H1 (cell line): ENCODE measurements around the gene RNF149. TPM values are rescaled to one million over a fixed set of nuclear protein-coding genes. Genes with fewer than 3 reads are reported as not detected.

Experiments used
- CTCF ChIA-PET: fragments of 300-600 bp; sonication (Branson Sonifier 250); formaldehyde crosslinking; loops from one replicate; lab custom pipeline; 2021; ENCODE audit not compliant: partially characterized antibody; lab: Charles Lee
- POLR2A ChIA-PET: fragments of 300-600 bp; sonication (Branson Sonifier 250); formaldehyde crosslinking; loops from one replicate; lab custom pipeline; 2021; ENCODE audit warnings: inconsistent platforms; ENCODE audit not compliant: partially characterized antibody; lab: Charles Lee
- DNase-seq, 2 experiments: peaks; one replicate each; pipeline versions ENCODE4 v3.0.0 to v3.0.0-alpha.2; 2010 to 2022; ENCODE audit warnings: low spot score in 2 of 2, low read depth in 1 of 2, mixed read lengths in 1 of 2
- FAIRE-seq: peaks from 2 replicates; lab custom pipeline; 2011; peaks lifted over from hg19 to GRCh38; lab: Jason Lieb, UNC
- H2AFZ ChIP-seq: 2 replicates; pipeline ENCODE4 v1.8.1; 2012; ENCODE audit warnings: low read length, inconsistent platforms
- H2AK5ac ChIP-seq: 2 replicates; pipeline ENCODE4 v1.6.1; 2013; ENCODE audit warnings: low read depth, low read length
- H2BK120ac ChIP-seq: replicated peaks from 2 replicates; pipeline ENCODE3; 2013; ENCODE audit warnings: low read depth, low read length, inconsistent platforms
- H2BK12ac ChIP-seq: 2 replicates; pipeline ENCODE4 v1.6.1; 2013; ENCODE audit warnings: low read depth, low read length
- H2BK15ac ChIP-seq: 2 replicates; pipeline ENCODE4 v1.6.1; 2013; ENCODE audit warnings: low read length
- H2BK20ac ChIP-seq: 2 replicates; pipeline ENCODE4 v1.6.1; 2013; ENCODE audit warnings: low read length
- H2BK5ac ChIP-seq: 2 replicates; pipeline ENCODE4 v1.6.1; 2013; ENCODE audit warnings: low read depth, low read length
- H3K14ac ChIP-seq: 2 replicates; pipeline ENCODE4 v1.6.1; 2013; ENCODE audit warnings: inconsistent platforms; ENCODE audit not compliant: insufficient read length
- H3K18ac ChIP-seq: 2 replicates; pipeline ENCODE4 v1.6.1; 2013; ENCODE audit warnings: low read length; ENCODE audit errors: extremely low read depth
- H3K23ac ChIP-seq: 2 replicates; pipeline ENCODE4 v1.6.1; 2013; ENCODE audit warnings: inconsistent platforms; ENCODE audit not compliant: insufficient read length
- H3K23me2 ChIP-seq: 2 replicates; pipeline ENCODE4 v1.6.1; 2013; ENCODE audit warnings: low read depth, low read length
- H3K27ac ChIP-seq: 2 replicates; pipeline ENCODE4 v1.6.1; 2011; ENCODE audit warnings: low read depth, low read length, inconsistent platforms
- H3K27me3 ChIP-seq, 4 experiments: replicated peaks in 1 of 4; 1 replicate in 1 of 4; 2 replicates in 3 of 4; pipeline versions ENCODE4 v1.6.1 to v1.8.1; 2011 to 2013; ENCODE audit warnings: low read length in 3 of 4, mild to moderate bottlenecking in 3 of 4, inconsistent platforms in 2 of 4, mixed read lengths in 2 of 4, moderate library complexity in 1 of 4; ENCODE audit not compliant: control insufficient read depth in 3 of 4, insufficient read depth in 3 of 4; ENCODE audit errors: extremely low read depth in 1 of 4
- H3K36me3 ChIP-seq, 4 experiments: 2 replicates each; pipeline versions ENCODE4 v1.6.1 to v1.8.1; 2011 to 2013; ENCODE audit warnings: mild to moderate bottlenecking in 4 of 4, low read length in 3 of 4, moderate library complexity in 2 of 4, control low read depth in 1 of 4, inconsistent platforms in 1 of 4; ENCODE audit not compliant: insufficient read depth in 4 of 4, control insufficient read depth in 2 of 4
- H3K4ac ChIP-seq: replicated peaks from 2 replicates; pipeline ENCODE3; 2013; ENCODE audit warnings: low read length, low read depth, mixed read lengths, inconsistent platforms; ENCODE audit not compliant: insufficient read length
- H3K4me1 ChIP-seq, 4 experiments: replicated peaks in 1 of 4; 1 replicate in 1 of 4; 2 replicates in 3 of 4; pipeline versions ENCODE4 v1.6.1 to v1.8.1; 2011 to 2013; ENCODE audit warnings: low read length in 3 of 4, inconsistent platforms in 2 of 4, mixed read lengths in 1 of 4; ENCODE audit not compliant: insufficient read depth in 4 of 4, control insufficient read depth in 3 of 4
- H3K4me2 ChIP-seq, 2 experiments: 2 replicates each; pipeline versions ENCODE4 v1.6.1 to v1.8.1; 2011 to 2013; ENCODE audit warnings: low read depth in 2 of 2, low read length in 2 of 2, control low read depth in 1 of 2, inconsistent platforms in 1 of 2, mild to moderate bottlenecking in 1 of 2; ENCODE audit not compliant: insufficient read depth in 1 of 2
- H3K4me3 ChIP-seq, 4 experiments: fragments of 200-600, 300-600 bp in 1 of 4; sonication (generic), shearing (Covaris generic), sonication (Bioruptor Twin) in 1 of 4; 2 replicates each; pipeline versions ENCODE4 v1.5.1 to v1.8.1; 2011 to 2016; ENCODE audit warnings: low read length in 4 of 4, low read depth in 3 of 4, control low read depth in 2 of 4, inconsistent platforms in 2 of 4, mild to moderate bottlenecking in 2 of 4, mixed read lengths in 1 of 4, moderate library complexity in 1 of 4; ENCODE audit not compliant: insufficient read depth in 2 of 4; ENCODE audit errors: extremely low read depth in 1 of 4
- H3K56ac ChIP-seq: replicated peaks from 2 replicates; pipeline ENCODE3; 2013; ENCODE audit warnings: low read depth, mild to moderate bottlenecking, mixed read lengths, low read length, inconsistent platforms; ENCODE audit not compliant: insufficient read length
- H3K79me1 ChIP-seq: 2 replicates; pipeline ENCODE4 v1.6.1; 2013; ENCODE audit warnings: low read depth, low read length, control low read depth
- H3K79me2 ChIP-seq, 2 experiments: 2 replicates each; pipeline versions ENCODE4 v1.6.1 to v1.8.1; 2012 to 2013; ENCODE audit warnings: low read length in 2 of 2, mild to moderate bottlenecking in 2 of 2, inconsistent platforms in 1 of 2; ENCODE audit not compliant: insufficient read depth in 2 of 2, control insufficient read depth in 1 of 2
- H3K9ac ChIP-seq, 4 experiments: replicated peaks in 1 of 4; 1 replicate in 1 of 4; 2 replicates in 3 of 4; pipeline versions ENCODE4 v1.6.1 to v1.8.1; 2011 to 2013; ENCODE audit warnings: low read depth in 3 of 4, low read length in 3 of 4, control low read depth in 2 of 4, mild to moderate bottlenecking in 2 of 4, moderate library complexity in 2 of 4, inconsistent platforms in 1 of 4; ENCODE audit errors: extremely low read depth in 1 of 4
- H3K9me3 ChIP-seq, 2 experiments: 2 replicates each; pipeline versions ENCODE4 v1.6.1 to v1.8.1; 2012 to 2013; ENCODE audit warnings: mild to moderate bottlenecking in 2 of 2, moderate library complexity in 2 of 2, control low read depth in 1 of 2, inconsistent platforms in 1 of 2, low read depth in 1 of 2, low read length in 1 of 2, mixed read lengths in 1 of 2; ENCODE audit not compliant: insufficient read depth in 2 of 2
- H4K20me1 ChIP-seq, 2 experiments: replicated peaks in 1 of 2; 2 replicates each; pipeline versions ENCODE3 to v1.8.1; 2011 to 2013; ENCODE audit warnings: inconsistent platforms in 2 of 2, low read length in 2 of 2, mild to moderate bottlenecking in 1 of 2; ENCODE audit not compliant: insufficient read depth in 2 of 2, control insufficient read depth in 1 of 2
- H4K5ac ChIP-seq: 2 replicates; pipeline ENCODE4 v1.6.1; 2013; ENCODE audit warnings: low read length, low read depth, mixed read lengths, inconsistent platforms; ENCODE audit not compliant: insufficient read length
- H4K8ac ChIP-seq: 2 replicates; pipeline ENCODE4 v1.8.0; 2013; ENCODE audit warnings: mild to moderate bottlenecking, moderate library complexity, low read length, inconsistent platforms; ENCODE audit not compliant: insufficient read depth; ENCODE audit errors: extremely low read depth
- H4K91ac ChIP-seq: replicated peaks from 2 replicates; pipeline ENCODE3; 2013; ENCODE audit warnings: low read length, mixed read lengths, inconsistent platforms; ENCODE audit not compliant: insufficient read length
- CTBP2 ChIP-seq: IDR thresholded peaks from 2 replicates; pipeline ENCODE4 v1.7.0; 2011; ENCODE audit warnings: borderline replicate concordance, mild to moderate bottlenecking, moderate library complexity, mixed read lengths, low read length; ENCODE audit not compliant: insufficient read depth, insufficient read length
- JUN ChIP-seq: IDR thresholded peaks from 2 replicates; pipeline ENCODE4 v1.6.1; 2011; ENCODE audit warnings: low read depth, mild to moderate bottlenecking, improper control_type of control experiment, low read length
- JUND ChIP-seq: IDR thresholded peaks from 2 replicates; pipeline ENCODE4 v1.6.1; 2011; ENCODE audit warnings: mild to moderate bottlenecking, improper control_type of control experiment, low read length
- MAFK ChIP-seq: IDR thresholded peaks from 2 replicates; pipeline ENCODE4 v1.6.1; 2012; ENCODE audit warnings: low read depth, mild to moderate bottlenecking, improper control_type of control experiment, low read length
- POLR2A ChIP-seq, 2 experiments: IDR thresholded peaks; 1 replicate in 1 of 2; 2 replicates in 1 of 2; pipeline ENCODE4 v1.6.1; 2011; ENCODE audit warnings: low read depth in 2 of 2, low read length in 2 of 2, mild to moderate bottlenecking in 2 of 2; ENCODE audit errors: control extremely low read depth in 1 of 2
- SIRT6 ChIP-seq: IDR thresholded peaks from one replicate; pipeline ENCODE4 v1.7.1; 2012; ENCODE audit warnings: low read length, inconsistent platforms
- SP2 ChIP-seq: IDR thresholded peaks from 2 replicates; pipeline ENCODE4 v1.6.1; 2012; ENCODE audit warnings: mild to moderate bottlenecking, low read length, inconsistent platforms
- SRF ChIP-seq: IDR thresholded peaks from 2 replicates; pipeline ENCODE4 v1.6.1; 2011; ENCODE audit warnings: mild to moderate bottlenecking, low read depth, low read length, moderate library complexity
- YY1 ChIP-seq: IDR thresholded peaks from 2 replicates; pipeline ENCODE4 v1.6.1; 2011; ENCODE audit warnings: low read depth, mild to moderate bottlenecking, low read length
- WGBS, 2 experiments: shearing (Covaris generic) in 1 of 2; methylation state at CpG; one replicate each; pipeline versions ENCODE4 v1.1.6 to v1.1.7; 2013 to 2015; ENCODE audit warnings: low lambda C conversion rate in 2 of 2, mixed read lengths in 2 of 2, inconsistent platforms in 1 of 2, low coverage in 1 of 2, missing lambda C conversion rate in 1 of 2; ENCODE audit not compliant: insufficient replicate concordance in 2 of 2, insufficient coverage in 1 of 2, insufficient read length in 1 of 2; ENCODE audit errors: extremely low coverage in 1 of 2, missing lambda C conversion rate in 1 of 2; 5-methylcytosine and 5-hydroxymethylcytosine counted together
- polyA plus RNA-seq, 7 experiments: library from polyadenylated mRNA; depleted of rRNA in 3 of 7; stranded (reverse) in 5 of 7; unstranded in 2 of 7; fragments of >200 nt in 5 of 7; fragments of 200-250 nt in 2 of 7; gene quantifications; 1 replicate in 5 of 7; 2 replicates in 1 of 7; 4 replicates in 1 of 7; pipeline versions ENCODE4 v1.2.1 to v1.2.3, GENCODE V29; 2011 to 2013; ENCODE audit warnings: missing spikeins in 2 of 7, mixed read lengths in 2 of 7
- total RNA-seq: library from RNA; stranded (reverse); fragmentation: NEBNext Ultra II Directional; extraction: Animal tissue kit (Norgen Biotek cat#: 25700); gene quantifications from 2 replicates; pipeline ENCODE4 v1.2.1, GENCODE V29; 2021
- TF ChIP-seq, protein P1 (sequence below): IDR thresholded peaks from 2 replicates; pipeline ENCODE4 v1.6.1; 2011; ENCODE audit warnings: low read length, improper control_type of control experiment

RNF149 gene
- total and polyA plus RNA-seq, 2 of the 8 experiments (the other 6 are each of a cell fraction or from before 2014, with no cell fraction given): 16.6 to 28.2 TPM

DNA sequence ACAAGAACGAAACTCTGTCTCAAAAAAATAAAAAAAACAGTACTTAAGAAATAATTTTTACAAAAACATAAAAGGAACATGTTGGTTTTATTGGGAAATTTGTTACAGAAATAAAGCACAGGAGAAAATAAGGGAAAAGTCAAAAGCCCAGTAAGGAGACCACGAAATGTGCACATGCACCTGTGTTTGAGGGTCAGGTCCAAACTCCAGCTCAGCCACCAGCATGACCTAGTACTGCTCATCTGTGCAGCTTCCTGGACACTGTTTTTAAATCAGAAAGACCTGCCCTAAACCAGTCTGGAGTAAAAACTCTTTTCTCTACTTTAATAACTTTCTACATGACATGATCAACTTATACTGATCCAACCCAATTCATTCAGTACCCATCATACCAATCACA is 21.2 kb downstream of the RNF149 start:
- WGBS, 2 experiments: 93% methylated on average over 2 of the region's 2 CpGs; no CpG with 5 or more reads in 1 of the 2 experiments
- Histone ChIP-seq H3K4me1 (no peaks in the 10 kb centered on the region), H4K20me1 (peaks cover 0 to 3% of the 10 kb centered on the region in 2 experiments), H4K8ac (no peak overlapping the region), H3K4me3 (no peak overlapping the region), H2BK120ac (no peak overlapping the region), H3K9me3 (no peaks in the 10 kb centered on the region), H3K23ac (no peak overlapping the region), H3K14ac (no peak overlapping the region), H2BK12ac (no peak overlapping the region), H3K27me3 (no peaks in the 10 kb centered on the region), H4K91ac (no peak overlapping the region), H2BK15ac (no peak overlapping the region), H3K56ac (no peak overlapping the region), H4K5ac (no peak overlapping the region), H3K23me2 (no peaks in the 10 kb centered on the region), H3K36me3 (peaks cover 3 to 40% (median 9%) of the 10 kb centered on the region in 4 experiments; a peak in 6 of 8 replicates), H3K79me1 (peaks cover 2% of the 10 kb centered on the region; the same call in 1 of the 2 replicates), H3K9ac (no peak overlapping the region), H3K27ac (no peak overlapping the region), H3K4me2 (no peak overlapping the region), H3K4ac (no peak overlapping the region), H3K18ac (no peak overlapping the region), H2AK5ac (no peak overlapping the region), H2AFZ (no peak overlapping the region), H2BK5ac (no peak overlapping the region), H3K79me2 (no peaks in the 10 kb centered on the region; a peak in 1 of 4 replicates)
- FAIRE-seq: no peak
- POLR2A ChIA-PET: no interaction called here
- TF ChIP-seq, protein P1, sequence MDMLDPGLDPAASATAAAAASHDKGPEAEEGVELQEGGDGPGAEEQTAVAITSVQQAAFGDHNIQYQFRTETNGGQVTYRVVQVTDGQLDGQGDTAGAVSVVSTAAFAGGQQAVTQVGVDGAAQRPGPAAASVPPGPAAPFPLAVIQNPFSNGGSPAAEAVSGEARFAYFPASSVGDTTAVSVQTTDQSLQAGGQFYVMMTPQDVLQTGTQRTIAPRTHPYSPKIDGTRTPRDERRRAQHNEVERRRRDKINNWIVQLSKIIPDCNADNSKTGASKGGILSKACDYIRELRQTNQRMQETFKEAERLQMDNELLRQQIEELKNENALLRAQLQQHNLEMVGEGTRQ: no peak
- TF ChIP-seq SRF (no peak), YY1 (no peak), SIRT6 (no peak), CTBP2 (no peak), JUND (no peak), POLR2A (IDR thresholded peaks at IDR 0.05; ENCODE audit: control extremely low read depth in 1 of 2, low read depth in 2 of 2, low read length in 2 of 2) (no peak), JUN (no peak), SP2 (no peak), MAFK (no peak)
- TF ChIP-seq, all 59 proteins: peak for 0
- CTCF ChIA-PET: interaction anchor here (1.5 kb wide), 1 partner anchor 12 kb away, joined by 3 read pairs; no protein-coding TSS in a partner anchor
- no peak for DNase-seq
- H2BK20ac ChIP-seq: no peak overlapping the region
